Activated CD4-positive, alpha-beta T cell treated with anti-CD3 and anti-CD28 coated beads, Interleukin-2, amount 50 U/mL, for 16 hours (primary cell): Measurements from ENCODE around the gene PTPRR.
A peak's percentile ranks its signal among the peaks of the same experiment; 100 is the strongest.

Experiments
- DNase-seq: peaks from one replicate; pipeline ENCODE4 v3.0.0-alpha.2; 2020

The PTPRR gene

DNA sequence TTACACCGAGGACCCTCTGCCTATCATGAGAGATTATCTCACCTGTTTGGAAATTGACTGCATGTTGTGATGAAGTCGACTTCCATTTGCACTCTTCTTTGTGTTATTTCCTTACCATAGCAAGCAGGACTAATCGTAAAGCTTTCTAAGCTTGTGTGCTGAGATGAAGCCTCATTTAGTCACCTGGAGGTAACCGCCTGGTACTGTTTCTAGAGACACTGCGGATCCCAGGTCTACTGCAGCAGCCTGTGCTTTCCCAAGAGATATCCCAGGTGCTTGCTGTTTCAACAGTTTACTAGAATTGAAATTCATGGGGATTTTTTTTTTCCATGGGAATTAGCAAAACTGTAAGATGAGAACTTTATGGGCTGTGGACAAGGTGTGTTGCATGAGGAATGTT is 131.8 kb downstream of the PTPRR start:
- DNase-seq = no peak

DNA sequence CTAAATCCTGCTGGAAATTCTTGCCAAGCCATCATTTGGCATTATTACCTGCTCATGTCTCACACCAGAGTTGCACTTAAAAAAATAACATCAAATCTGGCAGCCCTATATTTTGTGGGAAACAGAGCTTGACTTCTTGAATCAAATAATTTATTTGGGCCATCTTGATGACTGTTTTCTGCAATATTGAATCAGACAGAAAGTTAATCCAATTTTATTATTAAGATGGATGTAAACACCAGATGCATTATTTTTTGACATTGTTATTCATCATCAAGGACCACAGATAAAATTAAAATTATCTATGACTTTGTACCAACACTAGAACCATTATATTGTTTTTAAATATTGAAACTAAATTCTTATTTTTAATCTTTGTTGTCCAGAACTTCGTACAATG is 132.9 kb downstream of the PTPRR start:
- DNase-seq = no peak

DNA sequence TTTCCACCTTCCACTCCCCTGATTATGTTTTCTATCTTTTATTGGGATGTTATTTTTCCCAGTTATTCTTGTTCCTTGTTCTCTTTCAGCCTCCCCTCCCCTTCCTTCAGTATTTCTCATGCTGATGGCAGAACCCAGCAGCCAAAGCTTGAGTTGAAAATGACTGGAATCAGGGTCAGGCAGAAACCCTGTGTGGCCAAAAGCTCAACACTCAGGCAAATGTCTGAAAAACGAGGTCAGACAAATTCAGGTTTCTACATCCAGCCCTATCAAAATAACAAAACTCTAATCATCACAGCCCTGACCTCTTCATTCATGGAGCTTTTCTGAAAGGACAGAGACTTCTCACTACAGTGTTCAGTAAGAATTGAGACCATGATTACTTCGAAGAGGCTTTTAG is 134.6 kb downstream of the PTPRR start:
- no peak for DNase-seq

DNA sequence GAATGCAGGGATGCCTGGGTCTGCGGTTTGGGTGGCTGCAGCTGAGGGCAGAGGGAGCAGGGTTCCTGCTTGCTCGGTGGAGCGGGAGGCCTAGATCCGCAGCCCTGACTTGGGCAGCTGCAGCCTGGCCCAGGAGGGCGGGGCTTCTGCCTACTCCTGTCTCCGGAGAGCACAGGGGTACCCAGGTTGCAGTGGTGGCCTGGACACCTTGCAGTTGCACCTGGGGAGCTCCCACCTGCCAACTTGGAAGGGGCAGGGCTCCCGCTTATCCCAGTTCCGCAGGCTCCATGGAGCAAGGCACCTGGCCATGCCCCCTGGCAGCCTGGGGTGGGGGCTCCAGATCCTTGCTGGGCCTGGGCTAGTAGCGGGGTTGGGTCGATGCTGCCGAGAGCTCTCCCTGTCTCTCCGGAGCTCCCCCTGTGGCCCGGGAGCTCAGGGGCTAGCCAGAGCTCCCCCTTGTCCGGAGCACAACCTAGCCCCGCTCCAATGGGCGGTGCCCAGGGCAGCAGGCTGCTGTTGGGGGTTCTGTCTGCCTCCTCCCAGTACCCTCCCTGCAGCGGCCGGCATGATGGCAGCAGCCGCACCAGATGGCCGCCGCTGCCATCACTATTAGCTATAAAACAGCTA is 136.4 kb downstream of the PTPRR start:
- DNase-seq = no peak

DNA sequence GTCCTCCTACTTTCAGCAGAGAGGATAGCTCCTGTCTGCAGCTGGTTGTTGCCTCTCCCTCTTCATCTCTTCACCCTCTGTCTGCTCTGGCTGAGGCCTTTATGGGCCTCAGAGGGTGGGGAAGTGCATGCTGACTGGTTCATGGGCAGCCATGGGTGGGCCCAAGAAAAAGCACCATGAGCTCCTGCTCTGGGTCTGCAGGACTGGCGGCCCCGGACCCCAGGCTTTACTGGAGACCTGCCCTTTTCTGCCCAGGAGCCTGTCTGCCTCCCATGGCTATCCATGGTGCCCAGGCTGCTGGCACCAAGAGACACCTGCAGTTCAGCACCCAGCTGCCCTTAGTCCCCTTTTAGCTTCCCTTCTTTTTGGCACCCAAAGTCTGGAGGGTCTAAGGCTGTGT is 137.1 kb downstream of the PTPRR start:
- DNase-seq = no peak

DNA sequence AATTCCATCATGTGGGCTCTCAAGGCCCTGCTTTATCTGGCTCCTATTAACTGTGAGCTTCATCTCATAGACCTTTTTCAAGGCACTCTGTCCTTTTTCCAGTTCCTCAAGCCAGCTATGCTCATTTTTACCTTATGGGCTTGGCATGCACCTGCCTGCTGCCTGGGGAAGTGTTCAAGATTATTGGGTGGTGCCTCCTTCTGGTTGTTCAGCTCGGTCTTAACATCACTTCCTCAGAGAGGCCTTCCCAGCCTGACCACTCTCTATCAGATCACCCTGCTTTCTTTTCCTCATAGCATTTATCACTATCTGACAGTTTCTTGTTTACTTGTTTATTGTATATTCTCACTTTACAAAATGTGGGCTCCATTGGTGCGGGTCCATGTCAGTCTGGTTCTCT is 141.3 kb downstream of the PTPRR start:
- DNase-seq = no peak

DNA sequence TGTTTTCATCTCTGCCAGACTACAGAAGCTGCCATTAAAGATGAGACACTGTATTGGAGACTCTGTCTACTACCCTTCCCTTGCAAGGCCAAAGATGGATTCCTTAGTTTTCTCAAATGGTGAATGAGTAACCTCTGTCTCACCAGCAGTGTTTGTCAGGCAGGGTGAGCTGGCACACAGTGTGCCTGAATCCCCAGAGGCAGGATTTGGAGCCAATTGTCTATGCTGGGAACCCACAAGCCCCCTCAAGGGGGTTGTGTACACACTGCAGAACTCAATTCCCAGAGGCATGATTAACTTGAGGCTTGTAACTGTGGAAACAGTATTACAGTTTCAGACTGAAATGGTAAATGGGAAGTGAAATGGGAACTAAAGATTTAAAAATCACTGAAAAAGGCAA is 146.5 kb downstream of the PTPRR start:
- DNase-seq = no peak

DNA sequence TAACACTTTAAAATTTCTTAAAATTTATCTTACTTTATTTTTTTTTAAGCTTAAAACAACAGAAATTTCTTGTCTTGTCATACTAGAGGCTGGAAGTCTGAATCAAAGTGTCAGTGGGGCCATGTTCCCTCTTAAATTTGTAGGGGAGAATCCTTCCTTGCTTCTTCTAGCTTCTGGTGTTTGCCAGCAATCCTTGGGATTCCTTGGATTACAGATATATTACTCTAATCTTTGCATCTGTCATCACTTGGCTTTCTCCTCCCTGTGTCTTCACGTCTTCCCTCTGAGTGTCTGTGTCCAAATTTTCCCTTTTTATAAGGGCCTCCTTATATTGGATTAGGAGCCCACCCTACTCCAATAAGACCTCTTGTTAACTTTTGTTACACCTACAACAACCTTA is 147.7 kb downstream of the PTPRR start:
- no peak for DNase-seq

DNA sequence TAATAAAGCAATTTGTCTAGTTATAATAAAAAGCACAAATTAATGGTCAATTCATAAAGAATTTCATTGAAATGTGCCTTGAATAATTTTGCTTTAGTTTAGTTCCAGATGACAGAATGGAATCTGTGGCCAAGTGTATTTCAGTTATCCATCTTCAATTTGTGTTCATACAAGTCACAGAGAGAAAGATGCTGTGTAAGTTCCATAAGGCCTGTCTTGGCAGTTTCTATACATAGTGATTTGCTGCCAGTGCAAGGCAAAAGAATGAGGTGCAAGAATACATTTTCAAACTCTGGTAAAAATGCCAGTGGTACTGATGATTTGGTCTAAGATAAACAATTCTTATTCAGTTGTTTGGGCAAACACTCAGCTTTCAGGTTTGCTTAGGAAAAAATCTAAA is 149.0 kb downstream of the PTPRR start:
- DNase-seq = no peak

DNA sequence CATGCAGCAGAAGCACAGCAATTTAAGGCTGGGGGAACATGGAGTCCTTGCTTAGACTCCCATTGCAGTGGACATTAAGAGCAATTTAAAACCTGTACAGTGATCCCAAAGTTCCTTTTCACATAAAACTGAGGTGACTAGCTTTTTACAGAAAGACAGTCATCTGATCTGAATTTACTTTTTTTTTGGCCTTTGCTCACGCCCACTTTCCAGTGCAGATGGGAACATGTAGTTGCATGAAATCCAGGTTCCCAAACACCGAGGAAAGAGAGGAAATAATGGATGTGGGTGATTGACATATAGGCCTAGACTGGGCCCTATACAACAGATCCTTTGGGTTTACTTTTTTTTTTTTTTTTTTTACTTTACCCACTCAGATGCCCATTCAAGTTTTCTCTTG is 156.9 kb downstream of the PTPRR start:
- DNase-seq = no peak

DNA sequence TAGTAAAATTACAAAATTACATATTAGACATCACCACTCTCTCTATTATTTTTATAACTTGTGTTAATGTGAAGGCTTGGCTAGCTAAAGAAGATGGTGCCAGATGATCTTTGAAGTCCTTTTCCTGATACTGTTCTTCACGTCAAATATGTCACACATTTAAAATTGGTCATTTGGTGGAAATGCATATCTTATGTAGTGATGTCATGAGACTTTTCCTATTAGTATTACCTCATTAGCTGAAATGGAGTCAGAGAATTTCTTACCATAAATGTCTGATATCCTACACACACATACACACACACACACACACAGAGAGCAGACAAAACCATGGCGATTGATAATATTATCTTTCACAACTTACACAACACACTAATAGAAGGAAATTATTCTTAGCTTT is 158.5 kb downstream of the PTPRR start:
- no peak for DNase-seq

DNA sequence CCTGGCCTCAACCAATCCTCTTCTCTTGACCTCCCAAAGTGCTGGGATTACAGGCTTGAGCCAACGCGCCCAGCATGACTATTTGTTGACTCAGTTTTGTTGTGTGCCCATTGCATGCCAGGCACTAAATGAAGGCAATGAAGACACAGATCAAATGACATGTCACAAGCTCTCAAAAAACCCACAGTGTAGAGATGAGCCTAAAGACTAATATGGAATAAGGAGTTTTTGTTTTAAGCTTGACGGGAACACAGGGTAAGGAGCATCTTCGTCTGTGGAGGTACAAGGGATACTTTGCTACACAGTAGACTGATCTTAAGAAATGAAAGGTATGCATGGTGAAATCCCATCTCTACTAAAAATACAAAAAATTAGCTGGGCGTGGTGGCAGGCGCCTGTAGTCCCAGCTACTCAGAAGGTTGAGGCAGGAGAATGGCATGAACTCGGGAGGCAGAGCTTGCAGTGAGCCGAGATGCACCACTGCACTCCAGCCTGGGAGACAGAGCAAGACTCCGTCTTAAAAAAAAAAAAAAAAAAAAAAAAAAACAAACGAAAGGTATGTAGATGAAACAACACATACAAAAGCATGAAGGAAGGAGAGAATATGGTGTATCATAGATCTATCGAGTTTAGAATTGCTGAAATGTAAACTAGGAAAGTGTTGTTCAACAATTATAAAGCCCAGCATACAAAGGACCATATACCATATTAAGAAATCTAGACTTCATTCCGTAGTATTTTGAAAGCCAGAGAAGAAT is 161.2 kb downstream of the PTPRR start:
- DNase-seq = no peak

DNA sequence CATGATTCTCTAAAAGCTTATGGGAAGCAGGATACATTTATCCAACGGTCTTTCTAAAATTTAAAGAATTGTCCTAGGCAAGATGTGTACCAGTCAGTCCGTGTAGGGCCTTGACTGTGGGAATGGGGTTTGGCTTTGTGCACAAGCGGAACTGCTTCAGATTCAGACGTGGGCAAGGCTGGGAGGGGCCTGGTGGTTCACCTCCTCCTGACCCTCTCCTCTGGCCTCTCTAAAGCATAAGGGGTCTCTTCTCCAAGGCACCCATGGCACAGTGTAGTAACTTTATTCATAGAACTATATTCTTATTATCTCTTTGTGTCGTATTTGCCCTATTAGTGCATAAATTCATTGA is 162.1 kb downstream of the PTPRR start:
- no peak for DNase-seq

DNA sequence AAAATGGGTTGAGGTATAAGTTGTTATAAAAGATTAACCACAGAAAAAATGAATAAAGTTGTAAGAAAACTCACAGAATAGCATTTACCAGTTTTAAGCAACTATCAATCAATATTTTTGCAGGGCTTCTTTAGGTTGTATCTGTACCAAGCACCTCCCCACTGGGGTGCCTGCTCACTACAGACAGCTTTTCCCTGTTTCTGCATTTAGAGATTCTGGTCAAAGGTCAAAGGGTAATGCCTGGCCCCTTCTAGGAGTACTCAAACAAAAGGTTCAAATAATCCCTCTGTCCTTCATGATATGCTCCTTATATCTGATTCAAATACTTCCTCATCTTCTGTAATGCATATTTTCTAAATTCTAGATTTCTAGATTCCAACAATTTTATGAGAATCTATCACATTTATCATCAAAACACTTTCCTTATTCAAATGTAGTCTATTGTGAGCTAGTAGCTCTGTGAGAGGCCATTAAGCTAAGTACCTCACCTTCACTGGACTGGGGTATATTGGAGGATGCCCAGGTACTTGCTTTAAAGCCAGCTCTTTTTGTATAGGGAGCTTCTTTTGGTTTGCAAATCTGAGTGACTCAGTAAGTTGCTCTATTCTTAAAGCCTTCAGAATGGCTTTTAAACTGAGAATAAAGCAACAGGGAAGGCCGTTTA is 162.6 kb downstream of the PTPRR start:
- DNase-seq = no peak

DNA sequence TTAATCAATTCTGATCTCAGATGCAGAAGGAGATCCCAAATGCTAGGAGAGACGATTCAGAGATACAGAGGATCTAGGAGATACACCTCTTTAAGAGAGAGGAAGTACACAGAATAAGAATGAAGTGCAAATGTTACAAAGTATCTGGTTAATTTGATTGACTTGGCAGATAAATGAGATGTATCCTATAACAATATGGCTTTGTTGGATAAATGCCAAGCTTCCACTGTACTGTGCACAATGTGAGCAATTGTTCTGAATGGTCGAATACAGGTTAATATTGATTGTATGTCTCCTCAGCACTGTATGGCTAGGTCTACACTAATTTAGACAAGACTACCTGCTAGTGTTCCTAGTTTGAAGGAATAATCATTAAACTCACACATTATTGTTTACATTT is 163.7 kb downstream of the PTPRR start:
- no peak for DNase-seq

DNA sequence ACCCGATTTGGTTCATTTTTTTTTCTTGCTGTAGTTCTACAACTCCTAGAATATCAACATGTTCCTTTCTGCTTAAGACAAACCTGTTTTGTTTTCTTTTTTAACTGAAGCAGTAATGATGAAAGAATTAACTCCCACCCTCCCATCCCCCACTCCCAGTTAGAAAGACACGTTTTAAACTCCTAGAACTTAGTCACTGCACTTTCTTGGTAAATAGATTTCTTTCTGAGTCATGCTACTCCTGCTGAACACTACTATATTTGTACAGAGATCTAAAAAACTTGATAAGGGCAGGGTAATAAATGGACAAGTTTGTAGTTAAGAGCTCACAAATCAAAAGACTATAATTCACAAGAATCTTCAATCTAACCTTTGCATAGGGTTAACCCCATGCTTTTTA is 164.4 kb downstream of the PTPRR start:
- peak; percentile 2 for DNase-seq

DNA sequence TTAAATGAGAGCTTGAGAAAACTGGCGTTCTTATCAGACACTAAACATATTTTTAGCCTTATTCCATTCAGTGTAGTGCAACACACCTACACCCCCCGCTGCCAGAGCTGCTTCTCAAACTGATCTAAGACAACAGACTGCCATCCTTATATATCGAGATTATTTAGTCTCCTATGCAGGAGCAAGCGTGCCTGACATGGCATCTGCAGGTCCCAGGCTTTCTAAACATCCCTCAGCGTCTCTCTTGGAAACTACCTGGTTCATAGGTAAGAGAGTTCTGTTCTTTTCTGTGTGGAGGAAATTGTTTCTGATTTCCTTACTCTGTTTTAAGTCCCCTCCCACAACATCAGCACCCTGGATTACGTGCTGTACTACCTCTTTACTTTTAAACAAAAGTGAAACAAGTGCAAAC is 166.2 kb downstream of the PTPRR start:
- no peak for DNase-seq

DNA sequence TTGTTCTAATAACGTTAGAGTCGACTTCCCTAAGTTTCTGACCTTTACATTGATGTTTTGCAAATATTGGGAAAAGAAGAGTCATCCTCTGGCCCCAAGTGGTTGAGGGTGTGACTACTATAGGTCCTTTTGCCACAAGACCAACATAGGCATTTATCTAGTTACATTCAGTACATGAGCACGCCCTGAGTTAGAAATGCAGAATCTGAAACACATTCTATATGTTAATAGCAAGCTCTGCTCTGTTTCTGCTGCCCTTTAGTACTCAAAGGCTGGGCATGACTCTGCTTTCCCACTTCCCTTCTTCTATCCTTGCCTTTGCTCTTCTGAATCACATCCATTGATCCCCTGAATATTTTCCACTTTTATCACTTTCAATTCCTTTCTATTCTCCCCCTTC is 168.2 kb downstream of the PTPRR start:
- no peak for DNase-seq

DNA sequence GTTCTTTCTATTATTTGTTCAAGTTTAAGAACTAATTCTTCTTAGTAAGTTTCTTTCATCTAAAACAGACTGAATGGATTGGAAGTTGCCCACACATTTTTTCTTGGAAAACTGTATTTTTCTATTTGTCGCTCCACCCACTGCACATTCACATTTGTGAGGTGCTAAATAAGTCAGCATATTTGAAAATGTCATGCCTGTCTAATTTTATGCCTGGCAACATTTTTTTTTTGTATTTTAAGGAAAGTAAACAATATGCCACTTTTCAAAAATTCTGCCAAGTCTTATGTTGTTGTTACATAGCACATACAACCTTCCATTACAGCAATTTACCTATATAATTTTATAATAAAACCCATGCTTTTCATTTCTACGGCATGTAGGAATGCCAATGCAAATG is 170.6 kb downstream of the PTPRR start:
- DNase-seq = no peak

DNA sequence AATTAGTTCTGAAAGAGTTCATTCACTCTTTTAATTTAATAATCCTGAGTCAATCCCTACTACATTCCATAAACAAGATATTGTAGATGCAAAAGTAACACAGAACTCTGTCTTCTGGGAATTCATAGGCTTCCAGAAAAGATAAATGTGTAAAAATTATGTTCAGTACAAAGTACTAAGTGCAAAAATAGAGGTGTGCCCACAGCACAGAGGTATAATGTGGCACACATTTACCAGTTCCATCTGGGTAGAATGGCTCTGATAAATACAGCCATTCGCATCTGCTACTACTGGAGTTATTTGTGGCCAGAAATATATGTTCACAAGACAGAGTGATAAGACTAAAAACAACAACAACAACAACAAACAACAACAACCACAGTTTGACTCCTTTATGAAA is 171.7 kb downstream of the PTPRR start:
- no peak for DNase-seq

DNA sequence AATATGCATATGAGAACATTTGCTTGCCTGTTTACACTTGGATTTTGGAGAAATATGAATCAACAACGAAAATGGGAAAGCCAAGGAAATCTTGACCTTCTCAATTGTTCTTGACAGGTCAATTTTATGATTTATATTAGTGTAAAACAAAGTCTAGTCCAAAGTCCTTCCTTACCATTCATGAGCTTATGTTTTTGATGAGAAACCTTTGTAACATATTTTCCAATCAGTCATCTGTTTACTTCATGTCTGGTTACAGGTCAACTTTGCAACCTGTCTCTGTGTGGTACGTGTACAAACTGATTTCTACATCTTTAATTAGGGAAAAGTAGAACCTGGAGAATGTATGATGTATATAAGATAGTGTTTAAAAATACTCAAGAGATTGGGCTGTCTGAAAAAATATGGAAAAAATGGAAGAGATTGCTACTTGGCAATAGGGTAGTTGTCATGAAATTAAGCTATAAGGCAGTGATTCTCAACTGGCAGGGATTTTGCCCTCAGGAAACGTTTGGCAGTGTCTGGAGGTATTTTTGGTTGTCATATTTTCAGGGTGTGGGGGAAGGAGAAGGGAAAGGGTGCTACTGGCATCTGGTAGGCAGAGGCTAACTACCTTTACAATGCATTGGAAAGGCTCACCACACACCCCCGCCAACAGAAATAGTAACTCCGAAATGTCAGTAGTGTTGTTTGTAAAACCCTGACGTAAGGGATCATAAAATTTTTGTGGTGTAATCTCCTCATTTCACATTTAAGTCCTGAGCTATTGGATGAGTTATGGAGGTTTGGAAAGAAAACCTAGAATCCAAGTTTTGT is 172.9 kb downstream of the PTPRR start:
- no peak for DNase-seq

DNA sequence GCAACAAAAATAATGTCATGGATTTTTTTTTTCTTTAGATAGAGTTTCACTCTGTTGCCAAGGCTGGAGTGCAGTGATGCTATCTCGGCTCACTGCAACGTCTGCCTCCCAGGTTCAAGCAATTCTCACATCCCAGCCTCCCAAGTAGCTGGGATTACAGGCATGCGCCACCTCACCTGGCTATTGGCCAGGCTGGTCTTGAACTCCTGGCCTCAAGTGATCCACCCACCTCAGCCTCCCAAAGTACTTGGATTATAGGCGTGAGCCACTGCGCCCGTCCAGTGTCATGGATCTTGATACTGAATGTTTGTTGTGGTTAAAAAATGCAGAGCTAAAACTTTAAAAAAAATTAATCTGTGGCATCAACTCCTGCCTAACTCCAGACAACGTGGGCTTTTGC is 175.5 kb downstream of the PTPRR start:
- no peak for DNase-seq

DNA sequence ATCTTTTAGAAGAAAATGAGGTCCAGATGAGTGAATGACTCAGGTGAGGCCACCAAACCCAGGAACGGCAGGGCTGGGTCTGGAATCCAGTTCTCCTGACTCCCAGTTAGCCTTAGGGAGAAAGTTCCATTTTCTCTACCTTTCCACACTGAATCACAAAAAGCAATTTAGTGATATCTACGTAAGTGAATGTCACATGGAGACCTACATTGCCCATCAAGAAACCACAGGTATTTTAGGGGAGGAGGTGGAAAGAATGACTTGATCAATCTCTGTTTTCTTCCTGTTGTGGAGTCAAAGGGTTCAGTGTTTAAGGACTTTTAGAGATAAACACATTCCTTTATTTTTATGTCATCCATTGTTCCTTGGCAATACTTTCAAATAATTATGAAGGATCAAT is 176.4 kb downstream of the PTPRR start:
- no peak for DNase-seq

DNA sequence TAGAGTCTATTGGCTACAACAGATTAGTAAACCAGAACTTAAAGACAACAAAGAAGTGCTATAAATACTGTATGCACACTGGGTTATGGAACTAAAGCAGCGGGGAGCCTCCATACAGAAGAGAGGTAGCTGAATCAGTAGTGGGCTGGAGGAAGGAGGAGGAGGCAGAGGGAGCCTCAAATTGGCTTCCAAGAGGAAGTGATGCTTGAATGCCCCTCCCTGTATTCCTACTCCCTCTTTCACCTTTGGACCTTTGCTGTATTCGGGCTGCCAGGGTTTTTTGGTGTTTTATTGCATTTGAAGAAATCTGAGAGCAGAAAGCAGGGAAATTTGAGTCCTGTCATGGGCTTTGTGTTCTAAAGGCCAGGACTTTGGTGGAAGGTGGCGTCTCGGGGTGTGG is 179.3 kb downstream of the PTPRR start:
- DNase-seq = no peak
